ENCODE results near the gene SCAMP5. TPM values are rescaled to one million over a fixed set of nuclear protein-coding genes. Genes with fewer than 3 reads are reported as not detected.

Gene SCAMP5
- total RNA-seq, 4 donors from 2014 or later, result 0.60 to 4.6 (median 2.6) TPM

- DNase-seq (ENCODE audit: low spot score) (no peak), ATAC-seq (ENCODE audit: low FRiP score) (no peak)
- no peak for TF ChIP-seq CTCF (IDR thresholded peaks at IDR 0.05)
Observed at GRCh38 chr15:74976159-74976558, 19.2 kb upstream of the SCAMP5 start.

- no peak for TF ChIP-seq CTCF (IDR thresholded peaks at IDR 0.05)
- ATAC-seq (ENCODE audit: low FRiP score) (no peak), DNase-seq (ENCODE audit: low spot score) (no peak)
Observed at GRCh38 chr15:74977599-74977998, 17.8 kb upstream of the SCAMP5 start.

- no peak for TF ChIP-seq CTCF (IDR thresholded peaks at IDR 0.05)
- ATAC-seq (ENCODE audit: low FRiP score) (no peak), DNase-seq (ENCODE audit: low spot score) (no peak)
Observed at GRCh38 chr15:74978077-74978476, 17.3 kb upstream of the SCAMP5 start.

- no peak for TF ChIP-seq CTCF (IDR thresholded peaks at IDR 0.05)
- no peak for ATAC-seq (ENCODE audit: low FRiP score)
- DNase-seq (ENCODE audit: low spot score), result no peak
Observed at GRCh38 chr15:74978503-74978902, 16.9 kb upstream of the SCAMP5 start.

GRCh38 chr15:74982183-74982582 lies 13.2 kb upstream of the SCAMP5 start:
- TF ChIP-seq CTCF (IDR thresholded peaks at IDR 0.05), result no peak
- DNase-seq (ENCODE audit: low spot score) (no peak), ATAC-seq (ENCODE audit: low FRiP score) (no peak)

- no peak for TF ChIP-seq CTCF (IDR thresholded peaks at IDR 0.05)
- ATAC-seq (ENCODE audit: low FRiP score), result no peak
- DNase-seq (ENCODE audit: low spot score), result no peak
Observed at GRCh38 chr15:74983725-74984231, 11.6 kb upstream of the SCAMP5 start.

- DNase-seq (ENCODE audit: low spot score) (no peak), ATAC-seq (ENCODE audit: low FRiP score) (no peak)
- TF ChIP-seq CTCF (IDR thresholded peaks at IDR 0.05), result no peak
Observed at GRCh38 chr15:74988007-74988800, 7.2 kb upstream of the SCAMP5 start.

Data from omental fat pad (tissue), 4 donors.